ENCODE results near the gene AQP12B. TPM values are rescaled to one million over a fixed set of nuclear protein-coding genes. Genes with fewer than 3 reads are reported as not detected.

Gene AQP12B
- total RNA-seq, 1 donor from 2014 or later: not detected

GRCh38 chr2:240728361-240728760 lies 45.7 kb upstream of the AQP12B start:
- no peak for DNase-seq
- no peak for TF ChIP-seq CTCF (IDR thresholded peaks at IDR 0.05; ENCODE audit: partially characterized antibody, unreplicated experiment)
- H3K4me1 Mint-ChIP-seq (ENCODE audit: low read depth, unreplicated experiment): peaks cover 11% of the 10 kb centered on the region
- H3K27ac Mint-ChIP-seq (ENCODE audit: unreplicated experiment): peak overlapping the region; percentile 85
- H3K4me3 Mint-ChIP-seq (ENCODE audit: unreplicated experiment): peak overlapping the region; percentile 11
- peaks cover 4% of the 10 kb centered on the region for H3K36me3 Mint-ChIP-seq (ENCODE audit: unreplicated experiment)
- peaks cover 16% of the 10 kb centered on the region for H3K9me3 Mint-ChIP-seq (ENCODE audit: unreplicated experiment)
- peaks cover 32% of the 10 kb centered on the region for H3K27me3 Mint-ChIP-seq (ENCODE audit: unreplicated experiment)

- H3K27ac Mint-ChIP-seq (ENCODE audit: unreplicated experiment): peak overlapping the region; percentile 85
- peaks cover 4% of the 10 kb centered on the region for H3K36me3 Mint-ChIP-seq (ENCODE audit: unreplicated experiment)
These were observed 45.2 kb upstream of the AQP12B start for GRCh38 chr2:240727913-240728312.

GRCh38 chr2:240727439-240727838 lies 44.8 kb upstream of the AQP12B start:
- peaks cover 35% of the 10 kb centered on the region for H3K27me3 Mint-ChIP-seq (ENCODE audit: unreplicated experiment)
- DNase-seq: no peak
- H3K36me3 Mint-ChIP-seq (ENCODE audit: unreplicated experiment): peaks cover 4% of the 10 kb centered on the region
- H3K9me3 Mint-ChIP-seq (ENCODE audit: unreplicated experiment): peaks cover 18% of the 10 kb centered on the region
- no peak overlapping the region for H3K4me3 Mint-ChIP-seq (ENCODE audit: unreplicated experiment)
- H3K27ac Mint-ChIP-seq (ENCODE audit: unreplicated experiment): peak overlapping the region; percentile 38
- H3K4me1 Mint-ChIP-seq (ENCODE audit: low read depth, unreplicated experiment): peaks cover 11% of the 10 kb centered on the region
- TF ChIP-seq CTCF (IDR thresholded peaks at IDR 0.05; ENCODE audit: partially characterized antibody, unreplicated experiment): no peak

More at GRCh38 chr2:240727913-240728312, 45.2 kb upstream of the AQP12B start:
- Mint-ChIP-seq H3K9me3 (ENCODE audit: unreplicated experiment) (peaks cover 16% of the 10 kb centered on the region), H3K4me3 (ENCODE audit: unreplicated experiment) (peak overlapping the region; percentile 11), H3K4me1 (ENCODE audit: low read depth, unreplicated experiment) (peaks cover 11% of the 10 kb centered on the region), H3K27me3 (ENCODE audit: unreplicated experiment) (peaks cover 34% of the 10 kb centered on the region)
- DNase-seq: no peak
- no peak for TF ChIP-seq CTCF (IDR thresholded peaks at IDR 0.05; ENCODE audit: partially characterized antibody, unreplicated experiment)

GRCh38 chr2:240726876-240727275 lies 44.2 kb upstream of the AQP12B start:
- no peak for DNase-seq
- Mint-ChIP-seq H3K9me3 (ENCODE audit: unreplicated experiment) (peaks cover 18% of the 10 kb centered on the region), H3K27me3 (ENCODE audit: unreplicated experiment) (peaks cover 35% of the 10 kb centered on the region), H3K27ac (ENCODE audit: unreplicated experiment) (peak overlapping the region; percentile 38), H3K4me3 (ENCODE audit: unreplicated experiment) (no peak overlapping the region), H3K36me3 (ENCODE audit: unreplicated experiment) (peaks cover 4% of the 10 kb centered on the region), H3K4me1 (ENCODE audit: low read depth, unreplicated experiment) (peaks cover 11% of the 10 kb centered on the region)
- no peak for TF ChIP-seq CTCF (IDR thresholded peaks at IDR 0.05; ENCODE audit: partially characterized antibody, unreplicated experiment)

GRCh38 chr2:240725671-240726070 lies 43.0 kb upstream of the AQP12B start:
- Mint-ChIP-seq H3K27me3 (ENCODE audit: unreplicated experiment) (peaks cover 28% of the 10 kb centered on the region), H3K36me3 (ENCODE audit: unreplicated experiment) (peaks cover 4% of the 10 kb centered on the region), H3K4me3 (ENCODE audit: unreplicated experiment) (no peak overlapping the region), H3K4me1 (ENCODE audit: low read depth, unreplicated experiment) (peaks cover 11% of the 10 kb centered on the region), H3K9me3 (ENCODE audit: unreplicated experiment) (peaks cover 13% of the 10 kb centered on the region), H3K27ac (ENCODE audit: unreplicated experiment) (no peak overlapping the region)
- TF ChIP-seq CTCF (IDR thresholded peaks at IDR 0.05; ENCODE audit: partially characterized antibody, unreplicated experiment): no peak
- DNase-seq: no peak
